ENCODE data around the gene TMEM43.
A peak's percentile ranks its signal among the peaks of the same experiment; 100 is the strongest.

The TMEM43 gene

DNA sequence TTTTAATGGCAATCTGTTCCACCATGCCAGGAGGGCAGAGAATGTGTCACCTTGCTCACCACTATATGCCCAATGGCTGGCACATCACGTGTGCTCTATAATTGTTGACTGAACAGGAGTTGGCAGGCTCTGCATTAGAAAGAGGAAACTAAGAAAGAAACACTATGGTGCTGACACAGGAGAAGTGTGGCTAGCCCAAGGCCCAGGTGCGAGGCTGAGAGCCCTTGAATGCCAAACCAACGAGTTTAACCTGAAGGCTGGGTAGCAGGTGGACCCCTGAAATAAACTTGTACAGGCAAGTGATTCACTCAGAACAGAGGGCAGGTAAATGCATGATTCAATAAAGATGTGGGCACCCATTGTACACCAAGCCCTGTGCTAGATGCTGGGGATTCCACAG, 2.6 kb upstream of the TMEM43 start:
- DNase-seq = no peak

DNA sequence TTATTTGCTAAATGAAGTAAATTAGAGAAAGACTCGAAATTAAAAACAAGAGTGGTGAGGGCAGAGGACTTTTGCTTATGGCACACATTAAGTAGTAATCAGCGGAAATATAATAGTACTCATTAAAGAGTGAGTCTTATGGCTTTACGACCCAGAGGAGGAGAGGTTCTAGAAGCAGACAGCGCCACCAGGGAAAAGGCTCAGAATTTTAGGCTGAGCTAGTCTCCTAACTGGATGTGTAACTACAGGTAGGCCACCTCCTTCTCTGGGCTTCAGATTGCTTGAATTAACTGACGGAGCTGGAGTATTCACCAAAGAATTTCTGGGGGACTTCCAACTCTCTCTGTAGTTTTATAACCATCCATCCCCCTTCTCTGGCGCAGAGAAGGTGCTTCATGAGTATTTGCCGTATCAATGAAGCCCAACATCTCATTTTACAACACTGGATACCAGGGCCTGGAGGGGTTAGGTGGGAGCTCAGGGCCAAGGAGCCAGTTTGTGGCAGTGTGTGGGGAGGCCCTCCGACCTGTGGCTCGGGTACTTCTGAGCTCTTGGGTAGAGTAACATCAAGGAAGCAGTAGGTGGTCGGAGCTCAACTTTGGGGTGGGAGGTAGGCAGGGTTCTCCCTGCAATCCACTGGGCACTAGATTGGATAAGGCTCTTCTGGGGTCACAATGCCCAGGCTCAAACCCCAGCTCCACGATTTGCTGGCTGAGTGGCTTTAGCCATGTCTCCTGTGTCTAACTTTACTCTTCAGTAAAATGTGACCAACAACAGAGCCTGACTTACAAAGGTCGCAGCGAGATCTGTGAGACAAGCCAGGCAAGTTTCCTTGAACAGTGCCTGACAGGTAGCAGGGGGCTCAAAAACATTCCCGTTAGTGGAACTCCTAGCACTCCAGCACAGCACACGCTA, 1.3 kb upstream of the TMEM43 start:
- DNase-seq = no peak

GRCh38 chr3:14124223-14124614, 633 bp upstream of the TMEM43 start:
- DNase-seq = peak; percentile 43

DNA sequence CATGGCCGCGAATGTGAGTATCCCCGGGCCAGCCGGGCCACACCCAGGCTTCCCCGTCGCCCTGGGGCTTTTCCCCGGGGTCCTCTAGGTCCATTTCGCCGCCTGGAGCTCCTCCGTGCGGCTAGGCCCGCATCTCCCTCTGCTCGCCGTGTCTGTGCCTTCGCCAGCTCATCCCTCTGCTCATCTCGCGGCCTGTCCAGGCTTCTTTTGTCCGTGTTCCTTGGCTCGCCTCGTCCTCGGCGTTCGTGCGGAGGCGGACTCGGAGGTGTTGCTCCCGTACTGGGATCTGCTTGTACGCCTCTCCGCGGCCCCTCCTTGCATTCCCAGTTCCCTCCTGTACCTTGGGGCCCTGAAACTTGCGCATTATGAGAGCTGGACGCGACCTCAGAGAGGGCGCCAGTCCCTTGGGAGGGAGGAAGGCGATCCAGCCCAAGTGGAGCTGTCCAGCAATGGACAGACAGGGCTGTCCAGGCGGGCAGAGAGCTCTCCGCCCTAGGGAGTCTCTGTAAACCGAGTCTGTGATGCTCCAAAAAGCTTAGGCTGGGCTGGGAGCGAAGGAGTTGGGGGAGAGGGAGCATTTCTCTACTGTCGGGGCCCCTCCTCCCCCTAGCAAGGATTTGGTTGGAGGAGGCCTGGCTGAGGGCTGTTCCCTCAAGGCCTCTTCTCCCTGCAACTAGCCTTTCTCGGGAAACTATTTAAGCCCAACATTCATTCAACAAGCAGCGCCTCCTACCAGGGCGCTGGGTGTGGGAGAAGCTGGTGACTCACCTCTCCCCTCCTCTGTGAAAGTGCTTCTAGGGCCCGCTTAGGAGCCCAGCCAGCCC, 553 bp downstream of the TMEM43 start:
- DNase-seq = peak; percentile 70

DNA sequence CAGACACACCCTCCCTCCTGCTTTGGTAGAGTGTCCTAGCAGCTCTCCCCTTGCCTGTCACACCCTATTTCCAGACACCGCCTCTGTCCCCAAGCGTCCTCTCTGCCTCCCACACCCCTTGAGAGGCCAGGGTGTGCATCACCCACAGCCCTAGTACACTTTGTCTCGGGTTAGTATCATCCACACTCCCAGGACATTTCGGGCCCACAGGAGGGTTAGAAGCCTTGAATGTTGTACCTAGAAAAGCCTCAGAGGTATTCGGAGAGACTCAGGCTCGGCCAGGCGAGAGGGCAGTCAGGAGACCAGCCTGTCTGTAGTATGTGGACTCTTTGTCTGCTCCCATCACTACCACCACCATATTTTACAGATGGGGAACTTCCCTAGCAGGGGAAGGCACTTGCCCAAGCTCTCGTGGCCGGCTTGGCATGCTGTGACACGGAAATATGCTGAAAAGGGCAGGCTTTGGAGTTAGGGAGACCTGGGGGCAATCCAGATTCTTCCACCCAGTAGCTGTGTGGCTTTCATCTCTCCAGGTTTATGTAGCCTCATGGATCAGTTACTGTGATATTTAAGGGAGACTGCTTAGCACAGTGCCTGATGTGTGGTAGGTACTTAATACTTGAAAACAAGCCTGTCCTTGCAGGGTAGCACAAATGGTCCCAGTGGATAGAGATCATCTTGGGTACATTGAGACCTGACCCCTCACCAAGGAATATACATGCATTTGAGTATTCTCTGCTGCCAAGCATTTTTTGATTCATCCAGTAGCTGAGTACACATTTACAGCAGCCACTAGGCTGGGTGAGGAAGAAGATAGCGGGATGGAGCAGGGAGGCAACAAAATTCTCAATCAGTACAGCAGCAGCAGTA, 1.4 kb downstream of the TMEM43 start:
- no peak for DNase-seq

DNA sequence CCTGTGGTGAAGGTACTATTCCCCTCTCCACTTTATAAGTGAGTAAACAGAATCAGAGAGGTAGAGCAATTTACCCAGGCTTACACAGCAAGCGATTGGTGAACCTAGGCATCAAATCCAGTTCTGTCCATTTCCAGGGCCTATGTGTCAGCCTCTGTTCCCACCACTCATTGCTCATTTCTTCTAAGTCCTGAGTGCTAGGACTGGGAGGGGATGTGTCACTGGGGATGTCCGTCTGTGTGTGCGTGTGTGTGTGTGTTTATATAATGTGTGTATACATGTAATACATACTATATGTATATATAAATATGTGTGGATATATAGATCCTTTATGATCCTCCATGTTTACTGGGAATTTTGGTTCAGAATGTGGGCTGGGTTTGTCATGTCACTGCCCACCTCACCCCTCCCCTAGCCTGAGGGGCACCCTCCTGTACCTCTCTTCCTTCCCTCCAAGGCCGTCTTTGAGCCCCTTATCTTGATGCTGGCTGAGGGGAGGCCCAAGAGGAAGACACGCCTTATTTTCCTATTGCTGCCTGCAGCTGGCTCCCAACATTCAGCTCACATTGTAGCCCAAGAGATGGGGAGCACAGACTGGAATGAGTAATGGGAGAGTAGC, 2.1 kb downstream of the TMEM43 start:
- DNase-seq = no peak

DNA sequence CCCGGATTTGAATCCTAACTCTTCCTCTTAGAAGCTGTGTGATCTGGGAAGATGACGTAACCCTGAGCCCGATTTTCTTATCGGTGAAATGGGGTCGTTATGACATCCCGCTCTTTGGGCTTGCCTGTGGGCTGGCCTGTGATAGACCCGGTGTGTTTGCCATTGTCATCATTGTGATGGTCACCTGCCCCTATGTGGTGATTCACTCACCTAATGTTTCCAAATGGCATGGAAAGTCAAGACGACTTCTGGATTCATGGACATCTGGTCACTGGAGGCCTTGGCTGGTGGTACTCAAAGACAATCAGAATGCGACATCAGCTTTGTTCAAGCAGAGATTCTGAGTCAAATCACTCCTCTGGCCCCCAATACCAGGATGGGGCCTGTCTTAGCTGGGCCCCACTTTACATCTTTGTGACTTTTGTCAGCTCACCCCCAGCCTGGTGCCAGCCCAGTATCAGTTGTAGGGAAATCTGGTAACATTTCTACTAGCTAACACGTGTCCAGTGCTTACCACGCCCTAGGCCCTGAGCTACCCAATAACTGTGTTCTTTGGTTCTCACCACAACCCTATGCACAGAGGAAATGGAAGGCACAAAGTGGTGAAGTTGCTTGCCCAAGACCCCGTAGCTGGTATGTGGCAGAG, 2.8 kb downstream of the TMEM43 start:
- DNase-seq = no peak

- no peak for DNase-seq
These were observed 3.9 kb downstream of the TMEM43 start for GRCh38 chr3:14128724-14129123.

DNA sequence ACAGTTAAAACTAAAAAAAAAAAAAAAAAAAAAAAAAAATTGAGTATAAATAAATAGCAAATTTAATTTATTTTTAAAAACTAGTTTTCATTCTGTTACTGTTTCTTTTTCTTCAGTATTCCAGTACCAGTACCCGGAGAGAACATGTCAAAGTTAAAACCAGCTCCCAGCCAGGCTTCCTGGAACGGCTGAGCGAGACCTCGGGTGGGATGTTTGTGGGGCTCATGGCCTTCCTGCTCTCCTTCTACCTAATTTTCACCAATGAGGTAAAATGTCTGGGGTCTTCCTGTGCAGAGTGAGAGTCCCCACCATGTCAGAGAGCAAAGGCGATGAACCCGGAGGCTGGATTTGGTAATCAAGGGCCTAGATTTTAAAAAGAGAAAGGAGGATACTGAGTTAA, 4.4 kb downstream of the TMEM43 start:
- no peak for DNase-seq

DNA sequence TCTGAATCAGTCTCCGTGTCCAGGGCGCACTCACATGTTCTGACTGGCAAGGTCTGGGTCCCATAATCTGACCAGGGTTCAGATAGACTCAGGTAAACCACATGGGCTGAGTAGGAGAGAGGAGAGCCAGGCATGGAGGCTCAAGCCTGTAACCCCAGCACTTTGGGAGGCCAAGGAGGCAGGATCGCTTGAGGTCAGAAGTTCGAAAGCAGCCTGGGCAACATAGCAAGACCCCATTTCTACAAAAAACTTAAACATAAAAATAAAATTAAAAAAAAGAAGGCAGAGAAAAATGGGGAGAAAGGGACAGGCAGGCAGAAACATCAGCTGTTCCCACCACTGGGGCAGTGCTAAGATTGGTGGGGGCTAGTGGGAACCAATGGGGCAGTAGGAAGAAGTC, 5.4 kb downstream of the TMEM43 start:
- DNase-seq = no peak

DNA sequence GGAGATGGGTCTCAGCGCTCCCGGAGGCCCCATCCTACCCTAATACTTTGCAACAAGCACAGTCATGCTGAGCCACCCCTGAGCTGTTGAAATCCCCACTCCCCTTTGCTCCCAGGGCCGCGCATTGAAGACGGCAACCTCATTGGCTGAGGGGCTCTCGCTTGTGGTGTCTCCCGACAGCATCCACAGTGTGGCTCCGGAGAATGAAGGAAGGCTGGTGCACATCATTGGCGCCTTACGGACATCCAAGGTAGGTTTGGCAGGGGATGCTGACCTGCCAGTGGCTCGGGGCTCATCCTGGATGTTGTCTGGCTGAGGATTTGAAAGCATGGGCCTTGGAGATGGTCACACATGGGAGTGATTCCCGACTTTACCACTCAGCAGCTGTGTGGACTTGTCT, 5.9 kb downstream of the TMEM43 start:
- DNase-seq = no peak

GRCh38 chr3:14131134-14131533, 6.3 kb downstream of the TMEM43 start:
- no peak for DNase-seq

DNA sequence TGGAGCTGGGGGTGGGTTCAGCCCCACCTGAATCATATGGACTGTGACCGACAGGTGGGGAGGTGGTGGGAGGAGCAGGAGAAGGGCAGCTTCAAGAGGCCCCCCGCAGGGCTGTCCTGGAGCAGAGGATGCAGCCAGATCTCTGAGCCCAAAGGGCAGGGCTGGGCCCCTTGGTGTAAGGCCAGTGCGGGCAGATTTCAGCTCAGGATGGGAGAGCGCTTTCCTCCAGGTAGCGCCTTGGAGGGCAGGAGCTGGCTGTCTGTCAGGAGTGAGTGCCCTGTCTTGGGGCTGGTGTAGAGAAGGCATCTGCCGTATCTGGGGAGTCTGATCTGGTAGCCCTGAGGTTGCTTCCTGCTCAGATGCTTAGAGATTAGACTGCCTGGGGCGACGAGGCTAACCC, 7.3 kb downstream of the TMEM43 start:
- DNase-seq = no peak

DNA sequence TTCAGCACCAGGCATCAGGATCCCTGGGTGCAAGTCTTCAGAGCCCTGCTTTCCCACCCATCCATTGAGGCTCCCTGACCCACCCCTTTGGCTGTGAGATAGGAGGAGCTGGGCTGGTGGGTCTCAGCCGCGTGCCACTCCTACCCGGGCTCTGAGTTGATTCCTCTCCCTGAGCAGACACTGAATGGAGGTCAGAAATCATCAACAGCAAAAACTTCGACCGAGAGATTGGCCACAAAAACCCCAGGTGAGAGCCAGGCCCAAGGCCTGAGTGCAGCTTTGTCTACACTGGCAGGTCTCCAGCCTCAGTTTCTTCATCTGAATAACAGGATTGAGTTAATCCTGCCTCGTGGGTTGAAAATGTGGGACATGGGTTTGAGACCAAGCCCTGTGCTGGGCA, 7.8 kb downstream of the TMEM43 start:
- no peak for DNase-seq

DNA sequence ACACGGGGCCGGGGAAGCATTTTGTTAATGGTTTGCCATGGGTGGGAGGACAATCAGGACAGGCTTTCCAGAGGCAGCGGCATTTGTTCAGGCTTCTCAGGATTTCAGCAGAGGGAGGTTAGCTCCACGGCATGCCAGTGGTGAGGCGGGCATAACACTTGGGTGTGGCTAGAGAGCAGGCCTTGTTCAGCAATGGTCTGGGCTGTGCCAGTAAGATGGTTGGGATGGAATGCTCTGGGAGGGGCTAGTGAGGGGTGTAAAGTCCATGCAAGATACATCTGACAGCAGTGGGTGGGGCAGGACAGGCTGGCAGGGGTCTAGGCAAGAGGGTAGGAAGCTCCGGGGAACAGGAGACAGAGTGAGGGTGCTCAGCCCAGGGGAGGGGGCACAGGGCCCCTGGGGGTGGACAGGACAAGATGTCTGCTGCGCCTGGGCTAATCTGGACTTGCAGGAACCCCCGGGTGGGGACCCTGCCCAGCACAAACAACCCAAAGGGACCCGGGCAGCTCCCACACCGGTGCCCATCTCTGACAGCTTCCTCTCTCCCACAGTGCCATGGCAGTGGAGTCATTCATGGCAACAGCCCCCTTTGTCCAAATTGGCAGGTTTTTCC, 8.4 kb downstream of the TMEM43 start:
- no peak for DNase-seq

GRCh38 chr3:14133876-14134275, 9.0 kb downstream of the TMEM43 start:
- no peak for DNase-seq

DNA sequence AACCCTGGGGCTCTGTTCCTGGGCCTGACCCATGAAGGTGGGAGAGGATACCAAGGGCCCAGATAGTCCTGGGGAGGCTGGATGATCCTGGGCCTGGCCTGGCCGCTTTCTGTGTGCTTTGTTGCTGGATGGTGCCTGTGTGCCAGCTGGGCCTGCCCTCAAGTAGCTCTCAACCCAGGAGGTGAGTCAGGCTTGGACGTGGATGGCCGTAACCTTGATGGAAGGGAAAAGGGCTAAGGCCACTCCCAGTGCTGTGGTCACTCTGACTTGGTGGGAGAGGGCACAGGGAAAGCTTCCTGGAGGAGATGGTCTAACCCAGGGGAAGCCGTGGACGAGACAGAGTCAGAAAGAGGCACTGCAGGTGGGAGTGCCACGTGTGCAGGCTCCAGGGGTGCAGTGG, 9.4 kb downstream of the TMEM43 start:
- no peak for DNase-seq

DNA sequence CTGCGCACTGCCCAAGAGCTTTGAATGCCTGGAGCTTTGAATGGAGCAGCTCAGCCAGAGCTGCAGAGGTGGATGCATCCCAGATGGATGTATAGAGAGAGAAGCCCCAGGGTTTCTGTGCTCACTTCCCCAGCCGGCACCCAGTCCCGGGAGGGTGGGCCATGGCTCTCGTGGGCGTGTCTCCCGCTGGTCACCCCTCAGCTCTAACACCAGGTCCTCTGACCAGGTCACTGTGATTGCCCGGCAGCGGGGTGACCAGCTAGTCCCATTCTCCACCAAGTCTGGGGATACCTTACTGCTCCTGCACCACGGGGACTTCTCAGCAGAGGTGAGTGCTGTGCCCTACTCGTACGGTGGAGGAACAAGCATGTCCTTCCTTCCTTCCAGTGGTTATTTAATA, 10.7 kb downstream of the TMEM43 start:
- DNase-seq = no peak

GRCh38 chr3:14137004-14137403, 12.2 kb downstream of the TMEM43 start:
- no peak for DNase-seq

DNA sequence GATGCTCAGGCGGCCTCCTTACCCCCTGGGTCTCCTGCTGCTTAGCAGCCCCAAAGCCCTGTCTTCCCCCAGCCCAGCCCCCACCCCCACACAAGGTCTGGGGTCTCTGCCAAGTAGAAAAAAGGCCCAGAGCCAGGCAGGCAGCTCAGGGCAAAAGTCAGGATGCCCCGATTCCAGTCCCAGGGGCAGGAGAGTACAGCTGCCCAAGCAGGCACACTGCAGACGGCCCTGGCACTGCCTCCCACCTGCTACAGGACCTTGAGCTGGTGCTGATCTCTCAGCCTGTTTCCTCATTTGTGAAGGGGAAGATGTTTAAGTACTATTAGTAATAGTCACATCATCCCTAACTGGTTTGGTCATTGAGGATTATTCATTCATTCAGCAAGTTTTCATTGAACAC, 12.6 kb downstream of the TMEM43 start:
- DNase-seq = no peak

DNA sequence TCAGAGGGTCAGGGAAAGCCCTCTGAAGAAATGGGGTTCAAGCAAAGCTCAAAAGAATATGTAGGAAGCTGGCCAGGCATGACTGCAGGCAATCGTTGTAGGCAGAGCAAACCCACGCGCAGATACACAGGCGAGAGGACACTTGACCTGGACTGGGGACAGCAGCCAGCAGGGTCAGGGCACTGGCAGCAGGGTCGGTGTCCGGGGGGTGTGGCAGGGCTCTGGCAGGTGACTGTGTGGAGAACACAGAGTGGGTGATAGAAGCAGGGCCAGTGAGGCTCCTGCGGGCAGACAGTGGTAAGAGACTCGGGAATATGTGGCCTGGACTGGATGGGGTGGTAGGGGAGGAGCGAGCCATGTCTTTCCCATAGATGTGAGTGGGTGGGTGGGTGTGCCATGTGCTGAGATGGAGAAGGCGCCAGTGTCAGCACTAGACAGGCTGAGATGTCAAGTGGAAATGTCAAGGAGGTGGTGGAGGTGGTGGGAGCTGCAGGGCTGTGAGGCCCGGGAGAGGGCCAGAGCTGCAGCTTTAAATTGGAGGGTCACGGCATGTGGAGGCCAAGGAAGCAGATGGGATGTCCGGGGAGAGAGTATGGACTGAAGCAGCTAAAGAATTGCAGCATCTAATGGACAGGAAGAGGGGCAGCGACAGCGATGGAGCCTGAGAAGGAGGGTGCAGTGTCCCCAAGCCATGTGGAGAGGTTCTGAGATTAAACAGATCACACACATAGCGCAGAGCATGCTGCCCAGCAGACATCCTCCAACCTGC, 13.4 kb downstream of the TMEM43 start:
- DNase-seq = no peak

All from SIG-M5 (cell line).